Right lobe of liver (tissue), 6 donors: ENCODE results near the gene CYP3A5. TPM values are rescaled to one million over a fixed set of nuclear protein-coding genes. Genes with fewer than 3 reads are reported as not detected.

Source experiments
- ATAC-seq, 4 donors: fragments of 200-7000 bp; cut with Tn5 transposase; one replicate each; pipeline ENCODE4 v1.9.1; 2020; ENCODE audit warnings: mild to moderate bottlenecking in 4 of 4, moderate library complexity in 4 of 4
- DNase-seq, 3 donors: peaks; one replicate each; pipeline ENCODE4 v3.0.0-alpha.2; 2020
- H3K27ac ChIP-seq, 3 donors: fragments of 200-600 bp; one replicate each; pipeline ENCODE4 v1.8.0; 2022
- H3K27me3 ChIP-seq, 2 donors: fragments of 200-600 bp; one replicate each; pipeline ENCODE4 v1.8.0; 2022
- H3K36me3 ChIP-seq, 4 donors: fragments of 200-600 bp; sonication (generic) in 1 of 4; one replicate each; pipeline versions ENCODE4 v1.5.1 to v1.8.0; 2017 to 2022; ENCODE audit warnings: control low read depth in 1 of 4
- H3K4me1 ChIP-seq, 4 donors: fragments of 200-600 bp; sonication (generic) in 1 of 4; one replicate each; pipeline versions ENCODE4 v1.5.1 to v1.8.0; 2017 to 2022; ENCODE audit warnings: control low read depth in 1 of 4
- H3K4me3 ChIP-seq, 3 donors: fragments of 200-600 bp; one replicate each; pipeline ENCODE4 v1.8.0; 2022
- H3K9me3 ChIP-seq, 4 donors: fragments of 200-600 bp; sonication (generic) in 1 of 4; one replicate each; pipeline versions ENCODE4 v1.5.1 to v1.8.0; 2017 to 2022; ENCODE audit warnings: control low read depth in 1 of 4
- POLR2A ChIP-seq: fragments of 450-650 bp; IDR thresholded peaks from one replicate; pipeline ENCODE4 v1.6.1; 2017; ENCODE audit warnings: antibody characterized with exemption, mild to moderate bottlenecking
- WGBS: methylation state at CpG from one replicate; pipeline ENCODE4 v1.1.6; 2018; ENCODE audit warnings: low coverage, low lambda C conversion rate; ENCODE audit not compliant: insufficient coverage; ENCODE audit errors: missing lambda C conversion rate; 5-methylcytosine and 5-hydroxymethylcytosine counted together
- intact Hi-C, 2 donors: fragments of 100-400 bp; cut with DNase I; formaldehyde crosslinking; loops; one replicate each; pipeline versions ENCODE4 v1.11.2 to v1.14.1; 2022
- total RNA-seq, 6 experiments: library from RNA; depleted of rRNA in 2 of 6; stranded (reverse); fragments of >200 nt in 2 of 6; fragmentation: NEBNext Ultra II Directional in 3 of 6; extraction: Animal tissue kit (Norgen Biotek cat#: 25700) in 3 of 6; gene quantifications; one replicate each; pipeline versions ENCODE4 v1.1.0 to v1.2.4, GENCODE V29; 2016 to 2023
- TF ChIP-seq, protein P1 (sequence below), 4 donors: fragments of 200-600 bp in 3 of 4; fragments of 450-650 bp in 1 of 4; IDR thresholded peaks; one replicate each; pipeline versions ENCODE4 v1.5.1 to v1.8.0; 2016 to 2022; ENCODE audit warnings: antibody characterized with exemption in 4 of 4, mild to moderate bottlenecking in 2 of 4
- donor health status: DM: no; HTN: yes; CAD: no.
- donor health status: DM: no; HTN: no; CAD: no.
- donor health status: DM: no; HTN: no; CAD: no.
- donor health status: DM: no; HTN: yes; CAD: no.
- donor health status: DM: no; HTN: yes; CAD: no.

CYP3A5 gene
- total RNA-seq, 6 experiments from 2014 or later: 307 to 774 (median 646) TPM

DNA sequence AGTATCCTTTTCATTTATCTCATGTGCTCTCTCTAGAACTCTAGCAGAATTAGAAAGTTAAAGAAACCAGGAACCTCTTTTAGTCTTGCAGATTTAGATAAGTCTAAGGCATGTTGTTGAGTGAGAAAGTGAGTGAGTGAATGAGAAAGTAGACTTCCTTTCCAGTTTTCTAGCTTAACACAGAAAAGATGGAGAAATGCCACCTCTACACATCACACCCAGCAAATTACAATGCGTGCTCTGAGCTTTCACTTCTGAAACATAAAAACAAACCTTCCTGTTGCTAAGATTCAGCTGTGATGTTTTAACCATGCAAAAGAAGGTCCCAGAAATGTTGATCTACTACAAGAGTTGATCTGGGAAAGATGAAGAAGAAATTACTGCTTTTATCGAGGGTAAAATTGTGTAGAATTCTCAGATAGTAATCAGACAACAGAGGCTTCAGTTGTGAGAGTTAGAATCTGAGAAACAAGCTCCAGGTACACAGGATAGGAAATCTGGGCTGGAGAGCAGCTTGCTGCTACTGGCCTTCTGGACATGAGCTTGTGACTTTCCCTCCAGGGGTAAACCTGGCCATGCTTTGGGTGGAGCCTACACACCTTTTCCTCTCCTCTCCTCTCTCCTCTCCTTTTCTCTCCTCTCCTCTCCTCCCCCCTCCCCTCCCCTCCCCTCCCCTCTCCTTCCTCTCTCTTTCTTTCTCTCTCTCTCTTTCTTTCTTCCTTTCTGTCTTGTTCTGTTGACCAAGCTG lies 4.6 kb downstream of the CYP3A5 start:
- ATAC-seq: no peak
- TF ChIP-seq, protein P1, sequence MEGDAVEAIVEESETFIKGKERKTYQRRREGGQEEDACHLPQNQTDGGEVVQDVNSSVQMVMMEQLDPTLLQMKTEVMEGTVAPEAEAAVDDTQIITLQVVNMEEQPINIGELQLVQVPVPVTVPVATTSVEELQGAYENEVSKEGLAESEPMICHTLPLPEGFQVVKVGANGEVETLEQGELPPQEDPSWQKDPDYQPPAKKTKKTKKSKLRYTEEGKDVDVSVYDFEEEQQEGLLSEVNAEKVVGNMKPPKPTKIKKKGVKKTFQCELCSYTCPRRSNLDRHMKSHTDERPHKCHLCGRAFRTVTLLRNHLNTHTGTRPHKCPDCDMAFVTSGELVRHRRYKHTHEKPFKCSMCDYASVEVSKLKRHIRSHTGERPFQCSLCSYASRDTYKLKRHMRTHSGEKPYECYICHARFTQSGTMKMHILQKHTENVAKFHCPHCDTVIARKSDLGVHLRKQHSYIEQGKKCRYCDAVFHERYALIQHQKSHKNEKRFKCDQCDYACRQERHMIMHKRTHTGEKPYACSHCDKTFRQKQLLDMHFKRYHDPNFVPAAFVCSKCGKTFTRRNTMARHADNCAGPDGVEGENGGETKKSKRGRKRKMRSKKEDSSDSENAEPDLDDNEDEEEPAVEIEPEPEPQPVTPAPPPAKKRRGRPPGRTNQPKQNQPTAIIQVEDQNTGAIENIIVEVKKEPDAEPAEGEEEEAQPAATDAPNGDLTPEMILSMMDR (IDR thresholded peaks at IDR 0.05): no peak
- no peak for TF ChIP-seq POLR2A
- H3K27ac ChIP-seq: peak overlapping the region in 2 of 3 donors; percentile 33 to 87
- no peak overlapping the region for H3K4me3 ChIP-seq
- no peaks in the 10 kb centered on the region for H3K9me3 ChIP-seq
- no peaks in the 10 kb centered on the region for H3K27me3 ChIP-seq
- WGBS: 43% methylated on average over 2 of the region's 2 CpGs
- H3K36me3 ChIP-seq: peaks cover 0 to 91% (median 35%) of the 10 kb centered on the region in 4 donors
- no peak for DNase-seq
- intact Hi-C loops: loop anchor here in 1 of 2 donors (10.0 kb wide), 1 partner anchor 160 kb away; no protein-coding TSS in a partner anchor
- peaks cover 0 to 9% (median 0%) of the 10 kb centered on the region in 4 donors for H3K4me1 ChIP-seq

- peak; percentile 1 to 23 (median 2) for ATAC-seq
Observed at GRCh38 chr7:99672573-99672972, 7.2 kb downstream of the CYP3A5 start.

GRCh38 chr7:99669782-99670181 lies 10.0 kb downstream of the CYP3A5 start:
- TF ChIP-seq, protein P1 (IDR thresholded peaks at IDR 0.05): no peak
- TF ChIP-seq POLR2A: peak; percentile 19
- WGBS: 60% methylated on average over 3 of the region's 3 CpGs
- intact Hi-C loops: loop anchor here in 1 of 2 donors (10.0 kb wide), 1 partner anchor 165 kb away; no protein-coding TSS in a partner anchor
- Histone ChIP-seq H3K36me3 (peaks cover 0 to 89% (median 48%) of the 10 kb centered on the region in 4 donors), H3K27ac (peak overlapping the region in 1 of 3 donors; percentile 4), H3K4me3 (no peak overlapping the region), H3K9me3 (no peaks in the 10 kb centered on the region), H3K27me3 (no peaks in the 10 kb centered on the region), H3K4me1 (no peaks in the 10 kb centered on the region)
- DNase-seq (no peak), ATAC-seq (no peak)

More at GRCh38 chr7:99672573-99672972, 7.2 kb downstream of the CYP3A5 start:
- peak in 1 of 3 donors; percentile 34 for DNase-seq
- Histone ChIP-seq H3K27ac (peak overlapping the region in 2 of 3 donors; percentile 0 to 26), H3K36me3 (peaks cover 0 to 86% (median 47%) of the 10 kb centered on the region in 4 donors), H3K4me1 (peaks cover 0 to 9% (median 0%) of the 10 kb centered on the region in 4 donors), H3K27me3 (no peaks in the 10 kb centered on the region), H3K9me3 (no peaks in the 10 kb centered on the region), H3K4me3 (no peak overlapping the region)
- intact Hi-C loops: loop anchor here in 1 of 2 donors (10.0 kb wide), 1 partner anchor 162 kb away; no protein-coding TSS in a partner anchor
- TF ChIP-seq, protein P1 (IDR thresholded peaks at IDR 0.05): no peak
- peak; percentile 25 for TF ChIP-seq POLR2A
- 61% methylated on average over 7 of the region's 7 CpGs for WGBS

DNA sequence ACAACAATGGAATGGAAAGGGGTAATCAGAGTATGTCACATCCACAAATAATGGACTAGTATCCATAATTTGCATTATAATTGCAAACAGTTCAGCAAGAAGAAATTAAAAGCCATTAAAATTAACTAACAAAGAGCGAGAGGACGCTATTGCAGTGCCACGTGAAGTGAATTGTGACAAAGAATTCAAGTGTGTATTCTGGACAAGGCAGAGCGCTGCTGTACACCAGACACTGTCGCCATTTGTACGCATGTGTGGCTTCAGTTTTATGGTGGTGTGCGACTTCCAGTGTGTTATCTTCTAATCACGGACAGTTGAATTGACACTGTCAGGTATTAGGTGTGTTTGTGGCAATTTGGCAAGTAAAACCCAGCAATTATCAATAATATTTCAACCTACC lies 11.3 kb downstream of the CYP3A5 start:
- intact Hi-C loops: no loop called here
- Histone ChIP-seq H3K4me3 (no peak overlapping the region), H3K27ac (peak overlapping the region in 1 of 3 donors; percentile 4), H3K27me3 (no peaks in the 10 kb centered on the region), H3K4me1 (no peaks in the 10 kb centered on the region), H3K9me3 (no peaks in the 10 kb centered on the region), H3K36me3 (peaks cover 0 to 90% (median 49%) of the 10 kb centered on the region in 4 donors)
- DNase-seq: peak in 1 of 3 donors; percentile 46
- WGBS: 62% methylated on average over 7 of the region's 8 CpGs
- TF ChIP-seq, protein P1 (IDR thresholded peaks at IDR 0.05): no peak
- TF ChIP-seq POLR2A: no peak
- ATAC-seq: peak; percentile 1 to 26 (median 2)
